Cardiac septum (tissue), 1 donor: ENCODE data around the gene SPATA21. TPM values are rescaled to one million over a fixed set of nuclear protein-coding genes. Genes with fewer than 3 reads are reported as not detected.

Experiments
- DNase-seq: peaks from one replicate; pipeline ENCODE4 v3.0.0-alpha.2; 2020; ENCODE audit warnings: low spot score
- intact Hi-C: fragments of 100-400 bp; cut with DNase I; formaldehyde crosslinking; loops from one replicate; pipeline ENCODE4 v1.14.0; 2022
- total RNA-seq: library from RNA; stranded (reverse); fragmentation: NEBNext Ultra II Directional; extraction: Animal tissue kit (Norgen Biotek cat#: 25700); gene quantifications from one replicate; pipeline ENCODE4 v1.2.1, GENCODE V29; 2021
- donor health status: DM: no; HTN: no; CAD: no.

SPATA21 gene
- total RNA-seq, 1 donor from 2014 or later = not detected

GRCh38 chr1:16392740-16393569 is 44.3 kb downstream of the SPATA21 start:
- DNase-seq = no peak
- intact Hi-C loops = no loop called here

GRCh38 chr1:16391411-16391810 is 45.8 kb downstream of the SPATA21 start:
- intact Hi-C loops = no loop called here
- no peak for DNase-seq

GRCh38 chr1:16387201-16388188 is 49.7 kb downstream of the SPATA21 start:
- DNase-seq = no peak
- intact Hi-C loops = no loop called here

GRCh38 chr1:16386454-16387113 is 50.6 kb downstream of the SPATA21 start:
- no peak for DNase-seq
- intact Hi-C loops = no loop called here

GRCh38 chr1:16385659-16386453 is 51.4 kb downstream of the SPATA21 start:
- intact Hi-C loops = no loop called here
- no peak for DNase-seq

GRCh38 chr1:16383888-16384287 is 53.3 kb downstream of the SPATA21 start:
- intact Hi-C loops = no loop called here
- no peak for DNase-seq

- intact Hi-C loops = no loop called here
- DNase-seq = no peak
Observed at GRCh38 chr1:16380868-16381267, 56.4 kb downstream of the SPATA21 start.

GRCh38 chr1:16378443-16378842 is 58.8 kb downstream of the SPATA21 start:
- intact Hi-C loops = no loop called here
- no peak for DNase-seq

- DNase-seq = no peak
- intact Hi-C loops = no loop called here
Observed at GRCh38 chr1:16376971-16377370, 60.3 kb downstream of the SPATA21 start.

- intact Hi-C loops = no loop called here
- DNase-seq = no peak
Observed at GRCh38 chr1:16375521-16376340, 61.5 kb downstream of the SPATA21 start.

GRCh38 chr1:16374266-16374665 is 63.0 kb downstream of the SPATA21 start:
- intact Hi-C loops = no loop called here
- no peak for DNase-seq

GRCh38 chr1:16372535-16373285 is 64.5 kb downstream of the SPATA21 start:
- DNase-seq = no peak
- intact Hi-C loops = no loop called here

GRCh38 chr1:16371725-16372124 is 65.5 kb downstream of the SPATA21 start:
- DNase-seq = no peak
- intact Hi-C loops = no loop called here

GRCh38 chr1:16369821-16370220 is 67.4 kb downstream of the SPATA21 start:
- no peak for DNase-seq
- intact Hi-C loops = loop anchor here (5.0 kb wide), 1 partner anchor 188 kb away; no protein-coding TSS in a partner anchor

GRCh38 chr1:16367968-16368890 is 69.0 kb downstream of the SPATA21 start:
- DNase-seq = no peak
- intact Hi-C loops = loop anchor here (1.0 to 5.0 kb wide), 4 partner anchors 15 to 186 kb away; partner anchors contain the start of genes CPLANE2, FBXO42 and NECAP2

GRCh38 chr1:16367258-16367967 is 69.8 kb downstream of the SPATA21 start:
- peak; percentile 93 for DNase-seq
- intact Hi-C loops = loop anchor here (1.0 to 5.0 kb wide), 4 partner anchors 15 to 185 kb away; partner anchors contain the start of genes CPLANE2, FBXO42 and NECAP2
